HepG2 (cell line): ENCODE results near the gene STS. TPM values are rescaled to one million over a fixed set of nuclear protein-coding genes. Genes with fewer than 3 reads are reported as not detected.

Experiments
- ATAC-seq: fragments of 200-7000 bp; cut with Tn5 transposase; 3 replicates; pipeline ENCODE4 v1.9.1; 2020; ENCODE audit warnings: mild to moderate bottlenecking, moderate library complexity
- BruUV-seq: library from RNA; stranded (reverse); fragments of 400-500 nt; replicated peaks from 2 replicates; lab custom pipeline; 2021; lab: Mats Ljungman, UMichigan
- CTCF ChIA-PET: fragments of 300-600 bp; formaldehyde crosslinking; extraction: SDS; loops from one replicate; lab custom pipeline; 2021; ENCODE audit warnings: low total read pairs, inconsistent platforms, low intra/inter-chr PET ratio; lab: Yijun Ruan, JAX
- POLR2A ChIA-PET: fragments of 350-600 bp; sonication (Branson Sonifier 250); formaldehyde crosslinking; loops from one replicate; lab custom pipeline; 2020; ENCODE audit warnings: antibody characterized with exemption, inconsistent platforms; lab: Yijun Ruan, JAX
- DNase-seq: peaks from one replicate; pipeline ENCODE4 v3.0.0-alpha.2; 2015; ENCODE audit warnings: low spot score
- FAIRE-seq: peaks from 3 replicates; lab custom pipeline; 2011; peaks lifted over from hg19 to GRCh38; lab: Jason Lieb, UNC
- H2AFZ ChIP-seq: one replicate; pipeline ENCODE4 v1.6.1; 2011; ENCODE audit warnings: low read length, inconsistent platforms
- H3K27ac ChIP-seq: fragments of 300-600 bp; 3 replicates; pipeline ENCODE4 v1.8.0; 2011; ENCODE audit warnings: mixed run types, mild to moderate bottlenecking, mixed read lengths, low read length, inconsistent platforms; ENCODE audit not compliant: insufficient read depth; ENCODE audit errors: extremely low read length
- H3K27me3 ChIP-seq, 2 experiments: fragments of 200-600 bp in 1 of 2; 2 replicates in 1 of 2; 3 replicates in 1 of 2; pipeline versions ENCODE4 v1.6.0 to v1.8.0; 2011; ENCODE audit warnings: low read length in 2 of 2, mild to moderate bottlenecking in 2 of 2, moderate library complexity in 2 of 2, inconsistent platforms in 1 of 2; ENCODE audit not compliant: insufficient read depth in 2 of 2, control insufficient read depth in 1 of 2
- H3K36me3 ChIP-seq, 2 experiments: fragments of 200-600 bp in 1 of 2; replicated peaks in 1 of 2; 2 replicates in 1 of 2; 3 replicates in 1 of 2; pipeline versions ENCODE4 v1.5.1 to v1.8.0; 2011; ENCODE audit warnings: low read length in 2 of 2, inconsistent platforms in 1 of 2; ENCODE audit not compliant: insufficient read depth in 2 of 2, control insufficient read depth in 1 of 2
- H3K4me1 ChIP-seq: 2 replicates; pipeline ENCODE4 v1.5.1; 2012; ENCODE audit warnings: low read length, inconsistent platforms; ENCODE audit not compliant: insufficient read depth
- H3K4me2 ChIP-seq: 2 replicates; pipeline ENCODE4 v1.6.0; 2011; ENCODE audit warnings: low read depth, low read length, inconsistent platforms
- H3K4me3 ChIP-seq, 3 experiments: fragments of 200-600 bp in 1 of 3; sonication (generic), shearing (Covaris generic) in 1 of 3; replicated peaks in 1 of 3; 2 replicates each; pipeline ENCODE4 v1.5.1; 2011 to 2016; ENCODE audit warnings: low read length in 3 of 3, inconsistent platforms in 2 of 3, low read depth in 2 of 3, mild to moderate bottlenecking in 2 of 3, control low read depth in 1 of 3, mixed read lengths in 1 of 3; ENCODE audit not compliant: insufficient read depth in 1 of 3
- H3K79me2 ChIP-seq: one replicate; pipeline ENCODE4 v1.6.1; 2011; ENCODE audit warnings: low read length, inconsistent platforms; ENCODE audit not compliant: insufficient read depth
- H3K9ac ChIP-seq: 2 replicates; pipeline ENCODE4 v1.6.0; 2011; ENCODE audit warnings: mild to moderate bottlenecking, low read depth, low read length, inconsistent platforms; ENCODE audit not compliant: insufficient read depth
- H3K9me3 ChIP-seq: 2 replicates; pipeline ENCODE4 v1.5.1; 2012; ENCODE audit warnings: mild to moderate bottlenecking, low read length
- H4K20me1 ChIP-seq: 2 replicates; pipeline ENCODE4 v1.6.0; 2011; ENCODE audit warnings: inconsistent platforms, mild to moderate bottlenecking, low read length, moderate library complexity; ENCODE audit not compliant: insufficient read depth
- ATF7-NPFF ChIP-seq: sonication (generic); formaldehyde crosslinking; IDR thresholded peaks from 2 replicates; pipeline ENCODE4 v1.8.1; 2023; ENCODE audit warnings: mild to moderate bottlenecking, low read depth, missing genetic modification reagents, moderate library complexity
- BRF2 ChIP-seq: sonication (generic); formaldehyde crosslinking; IDR thresholded peaks from 2 replicates; pipeline ENCODE4 v1.8.1; 2022; ENCODE audit warnings: mild to moderate bottlenecking, missing genetic modification reagents
- GLMP ChIP-seq: sonication (generic); formaldehyde crosslinking; IDR thresholded peaks from 2 replicates; pipeline ENCODE4 v1.9.0; 2021; ENCODE audit warnings: missing genetic modification reagents, mild to moderate bottlenecking, borderline replicate concordance
- MAFG ChIP-seq: sonication (generic); formaldehyde crosslinking; IDR thresholded peaks from 2 replicates; pipeline ENCODE4 v1.5.1; 2020; ENCODE audit warnings: mild to moderate bottlenecking, missing genetic modification reagents
- MTERF4 ChIP-seq: sonication (generic); formaldehyde crosslinking; IDR thresholded peaks from 2 replicates; pipeline ENCODE4 v1.8.0; 2023; ENCODE audit warnings: mild to moderate bottlenecking, missing genetic modification reagents
- PCBP1 ChIP-seq: fragments of 200-400 bp; formaldehyde crosslinking; IDR thresholded peaks from 2 replicates; pipeline ENCODE4 v1.6.1; 2017; ENCODE audit warnings: mild to moderate bottlenecking, low read depth, low read length, borderline replicate concordance
- POLR2A ChIP-seq, 2 experiments: IDR thresholded peaks; 2 replicates each; pipeline ENCODE4 v1.6.1; 2011; ENCODE audit warnings: low read depth in 2 of 2, low read length in 2 of 2, mild to moderate bottlenecking in 1 of 2, moderate library complexity in 1 of 2; ENCODE audit not compliant: insufficient read depth in 1 of 2
- PRPF4 ChIP-seq: fragments of 200-400 bp; formaldehyde crosslinking; IDR thresholded peaks from 2 replicates; pipeline ENCODE4 v1.6.1; 2016; ENCODE audit warnings: low read length, low read depth; ENCODE audit not compliant: poor library complexity, severe bottlenecking
- SETDB1 ChIP-seq: sonication (generic); formaldehyde crosslinking; IDR thresholded peaks from 2 replicates; pipeline ENCODE4 v1.5.1; 2020; ENCODE audit warnings: missing genetic modification reagents, mild to moderate bottlenecking, borderline replicate concordance
- U2AF2 ChIP-seq: fragments of 200-400 bp; formaldehyde crosslinking; IDR thresholded peaks from 2 replicates; pipeline ENCODE4 v1.6.1; 2017; ENCODE audit warnings: low read depth, mild to moderate bottlenecking, low read length
- ZNF138 ChIP-seq: sonication (generic); formaldehyde crosslinking; IDR thresholded peaks from 2 replicates; pipeline ENCODE4 v1.5.0; 2020; ENCODE audit warnings: mild to moderate bottlenecking, low read depth, missing genetic modification reagents
- ZNF451 ChIP-seq: sonication (generic); formaldehyde crosslinking; IDR thresholded peaks from 2 replicates; pipeline ENCODE4 v1.5.0; 2020; ENCODE audit warnings: mild to moderate bottlenecking, missing genetic modification reagents
- WGBS: methylation state at CpG from one replicate; pipeline ENCODE4 v1.1.6; 2017; ENCODE audit warnings: low lambda C conversion rate; 5-methylcytosine and 5-hydroxymethylcytosine counted together
- in situ Hi-C: cut with HindIII; loops from 2 replicates; pipeline ENCODE4 v1.10.0; 2017; ENCODE audit warnings: low pct_unique_long_range_greater_than_20kb; ENCODE audit not compliant: extremely low pct_ligation_motif_present
- intact Hi-C: fragments of 100-400 bp; cut with micrococcal nuclease; formaldehyde crosslinking; loops from one replicate; pipeline ENCODE4 v1.10.0; 2022; ENCODE audit not compliant: unreplicated experiment
- polyA plus RNA-seq, 8 experiments: library from polyadenylated mRNA; depleted of rRNA in 3 of 8; stranded (reverse) in 7 of 8; unstranded in 1 of 8; fragments of >200 nt; fragmentation: Illumina TruSeq in 4 of 8; extraction: Trizol in 4 of 8; gene quantifications; 2 replicates each; pipeline versions ENCODE4 v1.2.1 to v1.2.3, GENCODE V29; 2011 to 2016; ENCODE audit warnings: low read depth in 4 of 8, missing spikeins in 1 of 8, mixed read lengths in 1 of 8; ENCODE audit not compliant: insufficient read depth in 1 of 8
- total RNA-seq, 5 experiments: library from RNA; depleted of rRNA; stranded (reverse); fragments of >200 nt; fragmentation: Illumina TruSeq; extraction: Trizol; gene quantifications; 2 replicates each; pipeline ENCODE4 v1.2.3, GENCODE V29; 2016; ENCODE audit warnings: low read depth in 1 of 5
- TF ChIP-seq, protein P1 (sequence below): IDR thresholded peaks from 2 replicates; pipeline ENCODE4 v1.6.1; 2016; ENCODE audit warnings: low read depth, missing genetic modification reagents, missing compliant biosample characterization
- TF ChIP-seq, protein P2 (sequence below): sonication (generic); formaldehyde crosslinking; IDR thresholded peaks from 2 replicates; pipeline ENCODE4 v1.4.0; 2020; ENCODE audit warnings: low read depth, mild to moderate bottlenecking, missing genetic modification reagents

STS gene
- total and polyA plus RNA-seq, 2 of the 13 experiments (the other 11 are each of a cell fraction or from before 2014, with no cell fraction given) = 0.87 to 1.5 TPM

DNA sequence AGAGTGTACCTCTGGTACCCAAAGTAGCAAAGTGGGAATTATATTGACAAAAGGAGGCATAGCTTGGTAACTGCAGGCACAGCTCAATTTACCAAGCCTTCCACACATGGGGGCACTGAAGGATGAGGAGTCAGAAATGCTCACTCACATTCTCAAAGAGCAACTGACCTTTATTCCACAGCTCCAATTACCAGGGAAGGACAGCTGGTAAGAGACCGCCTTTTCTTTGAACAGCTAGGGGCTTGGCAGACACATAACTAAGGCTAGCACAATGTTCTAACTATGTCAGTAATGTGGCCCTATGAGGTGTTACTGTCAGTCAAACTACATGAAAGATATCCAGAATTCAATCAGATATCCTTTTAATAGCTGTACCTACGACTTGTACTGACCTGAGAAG lies 20.5 kb upstream of the STS start:
- no peak overlapping the region for H3K4me3 ChIP-seq
- POLR2A ChIA-PET = no interaction called here
- H3K9me3 ChIP-seq = no peaks in the 10 kb centered on the region
- no peak overlapping the region for H2AFZ ChIP-seq
- no peak overlapping the region for H3K4me2 ChIP-seq
- BruUV-seq = no TSS peak
- H3K9ac ChIP-seq = no peak overlapping the region
- H3K4me1 ChIP-seq = peaks cover 15% of the 10 kb centered on the region; the same call in 1 of the 2 replicates
- H4K20me1 ChIP-seq = no peaks in the 10 kb centered on the region
- peak; percentile 69 for FAIRE-seq
- intact Hi-C loops = no loop called here
- WGBS = 60% methylated on average over 1 of the region's 2 CpGs
- peak; percentile 60 for ATAC-seq
- no peaks in the 10 kb centered on the region for H3K79me2 ChIP-seq
- no peak overlapping the region for H3K27ac ChIP-seq
- no peaks in the 10 kb centered on the region for H3K36me3 ChIP-seq
- no peak for DNase-seq
- CTCF ChIA-PET = no interaction called here
- H3K27me3 ChIP-seq = no peaks in the 10 kb centered on the region
- in situ Hi-C loops = no loop called here
- TF ChIP-seq SETDB1 (CRISPR knock-in tag) (no peak), PCBP1 (no peak), POLR2A (IDR thresholded peaks at IDR 0.05; ENCODE audit: insufficient read depth in 1 of 2, low read depth in 2 of 2, low read length in 2 of 2) (no peak), GLMP (CRISPR knock-in tag) (no peak), U2AF2 (no peak), BRF2 (CRISPR knock-in tag) (no peak), ATF7-NPFF (CRISPR knock-in tag) (no peak), MAFG (CRISPR knock-in tag) (no peak), ZNF138 (CRISPR knock-in tag) (no peak), MTERF4 (CRISPR knock-in tag) (no peak), ZNF451 (CRISPR knock-in tag) (no peak), PRPF4 (no peak)
- TF ChIP-seq, protein P1, sequence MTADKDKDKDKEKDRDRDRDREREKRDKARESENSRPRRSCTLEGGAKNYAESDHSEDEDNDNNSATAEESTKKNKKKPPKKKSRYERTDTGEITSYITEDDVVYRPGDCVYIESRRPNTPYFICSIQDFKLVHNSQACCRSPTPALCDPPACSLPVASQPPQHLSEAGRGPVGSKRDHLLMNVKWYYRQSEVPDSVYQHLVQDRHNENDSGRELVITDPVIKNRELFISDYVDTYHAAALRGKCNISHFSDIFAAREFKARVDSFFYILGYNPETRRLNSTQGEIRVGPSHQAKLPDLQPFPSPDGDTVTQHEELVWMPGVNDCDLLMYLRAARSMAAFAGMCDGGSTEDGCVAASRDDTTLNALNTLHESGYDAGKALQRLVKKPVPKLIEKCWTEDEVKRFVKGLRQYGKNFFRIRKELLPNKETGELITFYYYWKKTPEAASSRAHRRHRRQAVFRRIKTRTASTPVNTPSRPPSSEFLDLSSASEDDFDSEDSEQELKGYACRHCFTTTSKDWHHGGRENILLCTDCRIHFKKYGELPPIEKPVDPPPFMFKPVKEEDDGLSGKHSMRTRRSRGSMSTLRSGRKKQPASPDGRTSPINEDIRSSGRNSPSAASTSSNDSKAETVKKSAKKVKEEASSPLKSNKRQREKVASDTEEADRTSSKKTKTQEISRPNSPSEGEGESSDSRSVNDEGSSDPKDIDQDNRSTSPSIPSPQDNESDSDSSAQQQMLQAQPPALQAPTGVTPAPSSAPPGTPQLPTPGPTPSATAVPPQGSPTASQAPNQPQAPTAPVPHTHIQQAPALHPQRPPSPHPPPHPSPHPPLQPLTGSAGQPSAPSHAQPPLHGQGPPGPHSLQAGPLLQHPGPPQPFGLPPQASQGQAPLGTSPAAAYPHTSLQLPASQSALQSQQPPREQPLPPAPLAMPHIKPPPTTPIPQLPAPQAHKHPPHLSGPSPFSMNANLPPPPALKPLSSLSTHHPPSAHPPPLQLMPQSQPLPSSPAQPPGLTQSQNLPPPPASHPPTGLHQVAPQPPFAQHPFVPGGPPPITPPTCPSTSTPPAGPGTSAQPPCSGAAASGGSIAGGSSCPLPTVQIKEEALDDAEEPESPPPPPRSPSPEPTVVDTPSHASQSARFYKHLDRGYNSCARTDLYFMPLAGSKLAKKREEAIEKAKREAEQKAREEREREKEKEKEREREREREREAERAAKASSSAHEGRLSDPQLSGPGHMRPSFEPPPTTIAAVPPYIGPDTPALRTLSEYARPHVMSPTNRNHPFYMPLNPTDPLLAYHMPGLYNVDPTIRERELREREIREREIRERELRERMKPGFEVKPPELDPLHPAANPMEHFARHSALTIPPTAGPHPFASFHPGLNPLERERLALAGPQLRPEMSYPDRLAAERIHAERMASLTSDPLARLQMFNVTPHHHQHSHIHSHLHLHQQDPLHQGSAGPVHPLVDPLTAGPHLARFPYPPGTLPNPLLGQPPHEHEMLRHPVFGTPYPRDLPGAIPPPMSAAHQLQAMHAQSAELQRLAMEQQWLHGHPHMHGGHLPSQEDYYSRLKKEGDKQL (CRISPR knock-in tag) = no peak
- TF ChIP-seq, protein P2, sequence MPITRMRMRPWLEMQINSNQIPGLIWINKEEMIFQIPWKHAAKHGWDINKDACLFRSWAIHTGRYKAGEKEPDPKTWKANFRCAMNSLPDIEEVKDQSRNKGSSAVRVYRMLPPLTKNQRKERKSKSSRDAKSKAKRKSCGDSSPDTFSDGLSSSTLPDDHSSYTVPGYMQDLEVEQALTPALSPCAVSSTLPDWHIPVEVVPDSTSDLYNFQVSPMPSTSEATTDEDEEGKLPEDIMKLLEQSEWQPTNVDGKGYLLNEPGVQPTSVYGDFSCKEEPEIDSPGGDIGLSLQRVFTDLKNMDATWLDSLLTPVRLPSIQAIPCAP (CRISPR knock-in tag) = no peak
